ENCODE data around the gene SLIT3. TPM values are rescaled to one million over a fixed set of nuclear protein-coding genes. Genes with fewer than 3 reads are reported as not detected.

Gene SLIT3
- under 1 TPM in 1 of 2 experiments, not detected in 1; 0.15 TPM for total RNA-seq

DNA sequence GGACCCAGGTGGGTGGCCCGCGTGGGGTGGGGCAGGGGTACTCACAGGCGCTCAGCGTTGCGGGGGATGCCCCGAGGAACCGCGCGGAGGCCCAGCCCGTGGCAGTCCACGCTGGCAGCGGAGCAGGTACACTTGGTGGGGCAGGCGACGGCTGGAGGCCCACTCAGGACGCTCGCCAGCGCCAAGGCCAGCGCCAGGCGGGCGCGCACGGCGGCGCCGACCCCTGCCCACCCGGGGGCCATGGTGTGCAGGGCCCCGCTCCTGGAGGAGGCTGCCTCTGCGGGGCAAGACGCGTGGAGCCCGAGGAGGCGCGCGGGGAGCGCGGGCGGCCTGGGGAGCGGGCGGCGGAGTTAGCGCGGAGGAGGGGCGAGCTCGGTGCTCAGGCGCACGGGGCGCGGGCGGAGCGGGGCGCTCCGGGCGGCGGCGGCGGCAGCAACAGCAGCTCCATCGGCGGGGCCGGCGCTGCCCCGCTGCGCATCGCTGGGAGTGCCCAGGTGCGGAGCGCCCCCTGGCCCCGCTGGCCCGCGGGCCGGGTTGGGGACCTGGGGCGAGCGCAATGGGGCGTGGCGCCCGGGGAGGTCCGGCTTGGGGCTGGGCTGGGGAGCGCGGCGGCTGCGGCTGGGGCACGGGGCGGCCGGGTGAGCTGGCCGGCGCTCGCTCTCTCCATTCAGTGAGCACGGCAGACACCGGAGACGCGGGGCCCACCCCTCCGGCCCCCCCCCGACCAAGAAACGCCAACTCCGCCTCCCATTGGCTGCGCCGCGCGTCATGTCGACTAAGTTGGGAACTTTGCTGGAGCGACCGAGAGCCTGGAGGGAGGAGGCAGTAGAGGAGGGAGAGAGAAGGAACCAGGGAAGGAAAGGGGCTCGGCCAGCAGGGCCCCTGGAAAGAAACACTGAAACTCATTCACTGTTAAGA is at the start of gene SLIT3:
Gene SLIT3, minus strand, starts transcription at position 672 of the 918 bp plus-strand sequence. Its CDS starts 430 bp downstream, at position 242.
- ChIA-PET POLR2A (no interaction called here), CTCF (no interaction called here)
- Mint-ChIP-seq H3K27ac (no peak within 1 kb of the TSS), H3K27me3 (peaks cover 55% of the 10 kb centered on the region), H3K36me3 (ENCODE audit: low read depth) (no peaks in the 10 kb centered on the region), H3K4me1 (peaks cover 9% of the 10 kb centered on the region), H3K9me3 (no peaks in the 10 kb centered on the region), H3K4me3 (no peak within 1 kb of the TSS)
- DNase-seq, result no peak

GRCh38 chr5:169350016-169350415 is 49.1 kb upstream of the SLIT3 start:
- ChIA-PET POLR2A (no interaction called here), CTCF (interaction anchor here (0.8 kb wide), 1 partner anchor 21 kb away, joined by 3 read pairs; no protein-coding TSS in a partner anchor)
- no peak for DNase-seq
- Mint-ChIP-seq H3K9me3 (no peaks in the 10 kb centered on the region), H3K4me3 (no peak overlapping the region), H3K4me1 (no peaks in the 10 kb centered on the region), H3K27ac (no peak overlapping the region), H3K27me3 (peaks cover 6% of the 10 kb centered on the region), H3K36me3 (ENCODE audit: low read depth) (no peaks in the 10 kb centered on the region)

- POLR2A ChIA-PET, result interaction anchor here (0.5 kb wide), 1 partner anchor 13 kb away, joined by 3 read pairs; no protein-coding TSS in a partner anchor
- H3K4me3 Mint-ChIP-seq, result no peak overlapping the region
- no peaks in the 10 kb centered on the region for H3K4me1 Mint-ChIP-seq
- DNase-seq, result no peak
- peaks cover 5% of the 10 kb centered on the region for H3K27me3 Mint-ChIP-seq
- H3K27ac Mint-ChIP-seq, result no peak overlapping the region
- no peaks in the 10 kb centered on the region for H3K36me3 Mint-ChIP-seq (ENCODE audit: low read depth)
- CTCF ChIA-PET, result no interaction called here
- H3K9me3 Mint-ChIP-seq, result no peaks in the 10 kb centered on the region
These were observed 46.8 kb upstream of the SLIT3 start for GRCh38 chr5:169347786-169348185.

- H3K27me3 Mint-ChIP-seq, result peaks cover 3% of the 10 kb centered on the region
- H3K4me3 Mint-ChIP-seq, result no peak overlapping the region
- H3K9me3 Mint-ChIP-seq, result no peaks in the 10 kb centered on the region
- H3K27ac Mint-ChIP-seq, result no peak overlapping the region
- H3K36me3 Mint-ChIP-seq (ENCODE audit: low read depth), result no peaks in the 10 kb centered on the region
- DNase-seq, result no peak
- ChIA-PET CTCF (interaction anchor here (0.6 kb wide), 1 partner anchor 721 kb away, joined by 4 read pairs; no protein-coding TSS in a partner anchor), POLR2A (no interaction called here)
- no peaks in the 10 kb centered on the region for H3K4me1 Mint-ChIP-seq
These were observed 43.7 kb upstream of the SLIT3 start for GRCh38 chr5:169344629-169345028.

DNA sequence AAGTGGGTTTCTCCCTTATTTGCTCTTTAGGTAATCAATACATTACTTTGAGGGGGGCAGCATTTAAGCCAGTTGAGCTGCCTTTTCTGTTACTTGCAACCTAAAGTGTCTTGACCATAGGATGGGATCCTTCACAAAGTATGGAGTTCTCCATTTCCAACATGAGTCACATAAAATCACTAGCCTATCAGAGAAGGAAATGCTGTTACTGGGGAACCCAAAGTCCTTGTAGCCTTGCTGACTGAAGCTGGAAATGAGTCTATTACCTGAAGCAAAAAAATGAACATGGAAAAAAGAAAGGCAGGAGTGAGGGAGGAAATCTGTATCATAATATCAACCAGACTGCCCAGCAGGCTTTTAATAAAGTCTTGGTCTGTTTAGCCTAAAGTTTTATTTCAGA is 42.8 kb upstream of the SLIT3 start:
- Mint-ChIP-seq H3K4me3 (no peak overlapping the region), H3K9me3 (no peaks in the 10 kb centered on the region), H3K36me3 (ENCODE audit: low read depth) (no peaks in the 10 kb centered on the region), H3K4me1 (no peaks in the 10 kb centered on the region), H3K27ac (no peak overlapping the region), H3K27me3 (peaks cover 3% of the 10 kb centered on the region)
- ChIA-PET CTCF (interaction anchor here (0.7 kb wide), 1 partner anchor 873 kb away, joined by 3 read pairs; no protein-coding TSS in a partner anchor), POLR2A (no interaction called here)
- no peak for DNase-seq

DNA sequence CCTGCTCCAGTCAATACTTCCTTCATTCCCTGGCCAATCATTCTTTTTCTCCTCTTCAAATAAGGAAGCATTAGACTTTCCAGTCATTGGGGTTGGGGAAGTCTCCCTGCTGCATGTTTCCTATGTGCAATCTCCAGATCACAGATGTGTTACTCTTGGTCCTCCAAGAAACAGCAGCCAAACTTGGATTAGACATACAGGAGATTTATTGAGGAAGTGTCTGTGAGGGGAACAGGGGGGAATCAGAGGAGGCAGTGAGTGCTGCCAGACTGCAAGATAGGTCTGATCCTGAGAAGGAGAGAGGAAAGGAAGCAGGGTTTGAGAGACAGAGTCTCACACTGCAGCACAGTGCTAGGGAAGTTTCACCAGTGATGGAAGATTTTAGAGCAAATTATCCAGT is 40.6 kb upstream of the SLIT3 start:
- H3K27ac Mint-ChIP-seq, result no peak overlapping the region
- ChIA-PET POLR2A (no interaction called here), CTCF (no interaction called here)

DNA sequence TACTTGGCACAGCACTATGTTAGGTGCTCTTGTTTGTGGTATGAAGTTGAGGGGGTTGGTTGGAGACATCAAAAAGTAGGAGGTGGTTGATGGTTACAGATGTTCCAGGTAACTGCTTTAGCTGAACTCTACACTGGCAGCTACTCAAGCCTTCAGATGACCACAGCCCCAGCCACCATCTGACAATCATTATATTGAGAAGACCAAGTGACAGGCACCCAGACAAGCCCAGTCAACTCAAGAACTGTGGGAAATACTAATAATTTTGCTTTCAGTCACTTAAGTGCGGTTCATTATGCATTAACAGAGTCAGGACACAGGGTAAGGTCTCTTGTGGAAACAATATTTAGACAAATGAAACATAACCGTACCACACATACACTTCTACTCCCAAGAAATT is 38.9 kb upstream of the SLIT3 start:
- Mint-ChIP-seq H3K36me3 (ENCODE audit: low read depth) (no peaks in the 10 kb centered on the region), H3K27ac (no peak overlapping the region), H3K9me3 (no peaks in the 10 kb centered on the region), H3K4me1 (no peaks in the 10 kb centered on the region), H3K27me3 (peaks cover 2% of the 10 kb centered on the region), H3K4me3 (no peak overlapping the region)
- CTCF ChIA-PET, result no interaction called here
- no peak for DNase-seq
- POLR2A ChIA-PET, result no interaction called here

More for the DNA sequence above, 40.6 kb upstream of the SLIT3 start:
- Mint-ChIP-seq H3K36me3 (ENCODE audit: low read depth) (no peaks in the 10 kb centered on the region), H3K9me3 (no peaks in the 10 kb centered on the region), H3K27me3 (peaks cover 3% of the 10 kb centered on the region), H3K4me3 (no peak overlapping the region), H3K4me1 (no peaks in the 10 kb centered on the region)
- DNase-seq, result no peak

DNA sequence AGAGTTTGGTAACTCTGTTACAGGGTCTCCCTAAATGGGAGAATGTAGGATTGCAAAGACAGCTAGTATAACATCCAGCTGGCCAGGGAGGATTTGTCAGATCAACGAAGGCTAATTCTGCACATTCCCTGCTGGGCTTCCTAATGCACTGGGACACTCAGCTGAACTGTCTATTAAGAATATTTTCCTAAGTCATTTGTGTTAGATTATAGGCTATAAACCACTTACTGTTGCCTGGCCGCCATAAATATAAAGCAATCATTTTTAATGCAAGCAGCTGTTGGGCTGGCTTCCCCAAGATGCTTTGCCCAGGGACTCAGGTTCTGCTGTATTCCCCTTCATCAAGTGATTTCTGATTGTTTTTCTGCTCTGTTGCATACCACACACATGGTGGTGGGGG is 35.3 kb upstream of the SLIT3 start:
- Mint-ChIP-seq H3K4me3 (no peak overlapping the region), H3K27me3 (peaks cover 2% of the 10 kb centered on the region), H3K9me3 (no peaks in the 10 kb centered on the region), H3K4me1 (no peaks in the 10 kb centered on the region), H3K36me3 (ENCODE audit: low read depth) (no peaks in the 10 kb centered on the region), H3K27ac (no peak overlapping the region)
- CTCF ChIA-PET, result no interaction called here
- POLR2A ChIA-PET, result no interaction called here
- DNase-seq, result no peak

DNA sequence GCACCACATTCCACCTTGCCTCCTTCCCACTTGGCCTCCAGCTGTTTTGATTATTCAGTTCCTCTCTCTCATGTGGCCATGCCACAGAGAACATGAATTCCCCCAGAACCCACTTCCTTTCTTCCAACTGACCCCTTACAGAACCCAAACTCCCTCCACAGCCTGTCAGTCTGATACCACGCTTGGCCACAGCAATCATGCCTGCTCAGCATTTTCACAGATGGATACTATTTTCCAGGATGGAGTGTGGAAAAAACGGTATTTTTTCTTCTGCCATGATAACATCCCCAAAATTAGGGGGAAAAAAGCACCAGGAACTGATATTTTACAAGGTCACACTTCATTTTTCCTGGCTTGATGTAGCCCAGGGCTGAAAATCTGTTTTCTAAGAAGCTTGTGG is 34.9 kb upstream of the SLIT3 start:
- peaks cover 2% of the 10 kb centered on the region for H3K27me3 Mint-ChIP-seq
- ChIA-PET POLR2A (no interaction called here), CTCF (no interaction called here)
- no peaks in the 10 kb centered on the region for H3K36me3 Mint-ChIP-seq (ENCODE audit: low read depth)
- no peak overlapping the region for H3K27ac Mint-ChIP-seq
- no peaks in the 10 kb centered on the region for H3K9me3 Mint-ChIP-seq
- no peak for DNase-seq
- H3K4me1 Mint-ChIP-seq, result no peaks in the 10 kb centered on the region
- no peak overlapping the region for H3K4me3 Mint-ChIP-seq

GRCh38 chr5:169333518-169333917 is 32.6 kb upstream of the SLIT3 start:
- ChIA-PET CTCF (no interaction called here), POLR2A (no interaction called here)
- Mint-ChIP-seq H3K4me1 (no peaks in the 10 kb centered on the region), H3K9me3 (no peaks in the 10 kb centered on the region), H3K4me3 (no peak overlapping the region), H3K36me3 (ENCODE audit: low read depth) (no peaks in the 10 kb centered on the region), H3K27me3 (peaks cover 4% of the 10 kb centered on the region), H3K27ac (no peak overlapping the region)
- DNase-seq, result no peak

DNA sequence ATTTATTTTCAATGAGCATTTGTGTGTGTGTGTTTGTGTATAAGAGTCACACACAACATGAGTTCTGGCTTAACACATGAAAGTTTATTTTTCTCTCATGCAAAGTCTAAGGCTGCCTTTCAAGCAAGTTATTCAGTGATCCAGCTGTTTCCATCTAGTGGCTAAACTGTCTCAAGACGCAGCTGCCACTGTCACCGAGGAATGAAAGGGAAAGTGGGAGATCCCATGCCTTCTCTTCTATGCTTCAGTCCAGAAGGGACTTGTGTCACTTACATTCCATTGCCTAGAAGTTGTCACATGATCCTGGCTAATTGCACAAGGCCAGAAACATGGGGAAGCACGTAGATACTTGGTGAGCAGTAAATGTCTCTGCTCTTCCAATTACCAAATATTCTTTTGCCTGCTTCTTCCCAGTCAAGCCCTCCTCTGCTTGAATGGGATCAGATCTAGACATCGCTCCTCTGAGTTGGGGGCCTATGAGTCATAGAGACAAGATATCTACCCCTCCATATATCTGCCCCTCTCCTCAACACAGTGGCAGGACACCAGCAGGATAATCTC is 30.4 kb upstream of the SLIT3 start:
- peaks cover 9% of the 10 kb centered on the region for H3K27me3 Mint-ChIP-seq
- POLR2A ChIA-PET, result no interaction called here
- H3K4me1 Mint-ChIP-seq, result no peaks in the 10 kb centered on the region
- CTCF ChIA-PET, result no interaction called here
- H3K36me3 Mint-ChIP-seq (ENCODE audit: low read depth), result no peaks in the 10 kb centered on the region
- H3K27ac Mint-ChIP-seq, result no peak overlapping the region
- H3K4me3 Mint-ChIP-seq, result no peak overlapping the region
- DNase-seq, result no peak
- no peaks in the 10 kb centered on the region for H3K9me3 Mint-ChIP-seq

- no peak overlapping the region for H3K27ac Mint-ChIP-seq
- ChIA-PET POLR2A (no interaction called here), CTCF (no interaction called here)
- H3K9me3 Mint-ChIP-seq, result no peaks in the 10 kb centered on the region
- H3K36me3 Mint-ChIP-seq (ENCODE audit: low read depth), result no peaks in the 10 kb centered on the region
- H3K4me1 Mint-ChIP-seq, result peaks cover 3% of the 10 kb centered on the region
- H3K4me3 Mint-ChIP-seq, result no peak overlapping the region
- H3K27me3 Mint-ChIP-seq, result peaks cover 12% of the 10 kb centered on the region
- no peak for DNase-seq
These were observed 27.5 kb upstream of the SLIT3 start for GRCh38 chr5:169328401-169328800.

- CTCF ChIA-PET, result no interaction called here
- POLR2A ChIA-PET, result no interaction called here
These were observed 24.3 kb upstream of the SLIT3 start for GRCh38 chr5:169325273-169325672.

More at GRCh38 chr5:169325273-169325672, 24.3 kb upstream of the SLIT3 start:
- H3K27ac Mint-ChIP-seq, result no peak overlapping the region
- H3K27me3 Mint-ChIP-seq, result peaks cover 12% of the 10 kb centered on the region
- no peaks in the 10 kb centered on the region for H3K9me3 Mint-ChIP-seq
- no peaks in the 10 kb centered on the region for H3K36me3 Mint-ChIP-seq (ENCODE audit: low read depth)
- no peak for DNase-seq
- peaks cover 3% of the 10 kb centered on the region for H3K4me1 Mint-ChIP-seq
- no peak overlapping the region for H3K4me3 Mint-ChIP-seq
